ENCODE data around the gene PRKCH. TPM values are rescaled to one million over a fixed set of nuclear protein-coding genes. Genes with fewer than 3 reads are reported as not detected.

The PRKCH gene
- total and polyA plus RNA-seq, 3 donors from 2014 or later: 15.0 to 26.8 (median 25.4) TPM

DNA sequence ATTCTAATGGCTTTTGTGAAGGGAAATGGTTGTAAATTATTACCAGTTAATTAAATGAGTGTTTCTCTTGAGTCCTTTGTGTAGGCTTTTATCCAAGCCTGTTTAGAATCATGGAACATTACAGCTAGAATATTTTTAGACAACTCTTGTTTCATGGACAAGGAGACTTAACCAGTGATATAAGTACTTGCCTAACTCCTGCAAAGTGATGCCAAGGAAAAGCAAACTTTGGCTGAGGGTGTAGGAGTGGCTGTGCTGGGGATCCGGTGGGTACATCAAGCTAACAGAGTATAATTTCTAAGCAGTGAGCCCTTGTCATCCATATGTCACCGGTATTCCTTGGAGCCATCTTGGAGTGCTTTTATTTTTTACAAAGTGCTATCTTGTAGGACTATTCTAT, 61.5 kb downstream of the PRKCH start:
- TF ChIP-seq, protein P1, sequence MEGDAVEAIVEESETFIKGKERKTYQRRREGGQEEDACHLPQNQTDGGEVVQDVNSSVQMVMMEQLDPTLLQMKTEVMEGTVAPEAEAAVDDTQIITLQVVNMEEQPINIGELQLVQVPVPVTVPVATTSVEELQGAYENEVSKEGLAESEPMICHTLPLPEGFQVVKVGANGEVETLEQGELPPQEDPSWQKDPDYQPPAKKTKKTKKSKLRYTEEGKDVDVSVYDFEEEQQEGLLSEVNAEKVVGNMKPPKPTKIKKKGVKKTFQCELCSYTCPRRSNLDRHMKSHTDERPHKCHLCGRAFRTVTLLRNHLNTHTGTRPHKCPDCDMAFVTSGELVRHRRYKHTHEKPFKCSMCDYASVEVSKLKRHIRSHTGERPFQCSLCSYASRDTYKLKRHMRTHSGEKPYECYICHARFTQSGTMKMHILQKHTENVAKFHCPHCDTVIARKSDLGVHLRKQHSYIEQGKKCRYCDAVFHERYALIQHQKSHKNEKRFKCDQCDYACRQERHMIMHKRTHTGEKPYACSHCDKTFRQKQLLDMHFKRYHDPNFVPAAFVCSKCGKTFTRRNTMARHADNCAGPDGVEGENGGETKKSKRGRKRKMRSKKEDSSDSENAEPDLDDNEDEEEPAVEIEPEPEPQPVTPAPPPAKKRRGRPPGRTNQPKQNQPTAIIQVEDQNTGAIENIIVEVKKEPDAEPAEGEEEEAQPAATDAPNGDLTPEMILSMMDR (IDR thresholded peaks at IDR 0.05): no peak
- TF ChIP-seq POLR2A (IDR thresholded peaks at IDR 0.05): no peak
- Histone ChIP-seq H3K9me3 (no peaks in the 10 kb centered on the region), H3K27ac (no peak overlapping the region), H3K36me3 (ENCODE audit: low read depth, missing control alignments) (no peaks in the 10 kb centered on the region), H3K4me1 (no peaks in the 10 kb centered on the region), H3K4me3 (no peak overlapping the region), H3K27me3 (no peaks in the 10 kb centered on the region)
- 78 to 86% methylated on average over 2 of the region's 2 CpGs for WGBS, 2 donors
- intact Hi-C loops (cut with DNase I; ENCODE audit: low total_unique reads): no loop called here
- DNase-seq: no peak

- H3K4me3 ChIP-seq: no peak overlapping the region
- WGBS, 2 donors: 73 to 76% methylated on average over 6 of the region's 6 CpGs
- H3K4me1 ChIP-seq: no peaks in the 10 kb centered on the region
- H3K27me3 ChIP-seq: no peaks in the 10 kb centered on the region
- no peak overlapping the region for H3K27ac ChIP-seq
- H3K9me3 ChIP-seq: no peaks in the 10 kb centered on the region
- intact Hi-C loops (cut with DNase I; ENCODE audit: low total_unique reads): no loop called here
- H3K36me3 ChIP-seq (ENCODE audit: low read depth, missing control alignments): no peaks in the 10 kb centered on the region
- TF ChIP-seq, protein P1 (IDR thresholded peaks at IDR 0.05): no peak
- no peak for TF ChIP-seq POLR2A (IDR thresholded peaks at IDR 0.05)
- no peak for DNase-seq
Observed at GRCh38 chr14:61385002-61385685, 63.8 kb downstream of the PRKCH start.

- Histone ChIP-seq H3K9me3 (no peaks in the 10 kb centered on the region), H3K27ac (no peak overlapping the region), H3K4me3 (no peak overlapping the region), H3K27me3 (no peaks in the 10 kb centered on the region), H3K4me1 (no peaks in the 10 kb centered on the region), H3K36me3 (ENCODE audit: low read depth, missing control alignments) (no peaks in the 10 kb centered on the region)
- TF ChIP-seq, protein P1 (IDR thresholded peaks at IDR 0.05): no peak
- TF ChIP-seq POLR2A (IDR thresholded peaks at IDR 0.05): no peak
- DNase-seq: no peak
- WGBS, 2 donors: 82 to 91% methylated on average over 9 of the region's 9 CpGs
- intact Hi-C loops (cut with DNase I; ENCODE audit: low total_unique reads): no loop called here
Observed at GRCh38 chr14:61386173-61386772, 64.9 kb downstream of the PRKCH start.

DNA sequence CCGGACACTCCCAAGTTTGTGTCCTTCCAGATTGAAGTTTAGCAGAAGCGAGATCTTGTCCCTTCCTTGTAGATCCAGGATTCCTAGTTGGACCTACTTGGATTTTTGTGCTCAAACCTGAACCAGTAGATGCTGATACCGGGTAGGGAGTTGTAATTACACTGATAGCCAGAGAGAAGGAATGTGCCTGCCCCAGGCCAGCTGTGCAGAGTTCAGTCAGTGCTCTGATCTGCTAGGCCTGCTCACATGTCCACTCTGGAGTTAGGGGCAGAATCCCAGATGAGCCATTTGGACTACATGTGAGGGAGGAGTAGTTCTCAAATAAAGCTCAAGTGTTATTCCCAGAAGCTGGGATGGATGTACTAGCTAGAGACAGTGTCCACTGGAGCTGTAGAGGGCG, 65.7 kb downstream of the PRKCH start:
- no peak for DNase-seq
- Histone ChIP-seq H3K27ac (no peak overlapping the region), H3K27me3 (no peaks in the 10 kb centered on the region), H3K4me1 (no peaks in the 10 kb centered on the region), H3K9me3 (no peaks in the 10 kb centered on the region), H3K4me3 (no peak overlapping the region), H3K36me3 (ENCODE audit: low read depth, missing control alignments) (no peaks in the 10 kb centered on the region)
- TF ChIP-seq, protein P1 (IDR thresholded peaks at IDR 0.05): no peak
- no peak for TF ChIP-seq POLR2A (IDR thresholded peaks at IDR 0.05)
- intact Hi-C loops (cut with DNase I; ENCODE audit: low total_unique reads): no loop called here
- WGBS, 2 donors: 74 to 76% methylated on average over 4 of the region's 4 CpGs
